ENCODE data around the gene TYW1.
"Not testable (repeated sequence)": the region's sequence is repeated elsewhere in the genome, so short reads cannot be mapped to it uniquely, and the experiment has no call there.

Gene TYW1

DNA sequence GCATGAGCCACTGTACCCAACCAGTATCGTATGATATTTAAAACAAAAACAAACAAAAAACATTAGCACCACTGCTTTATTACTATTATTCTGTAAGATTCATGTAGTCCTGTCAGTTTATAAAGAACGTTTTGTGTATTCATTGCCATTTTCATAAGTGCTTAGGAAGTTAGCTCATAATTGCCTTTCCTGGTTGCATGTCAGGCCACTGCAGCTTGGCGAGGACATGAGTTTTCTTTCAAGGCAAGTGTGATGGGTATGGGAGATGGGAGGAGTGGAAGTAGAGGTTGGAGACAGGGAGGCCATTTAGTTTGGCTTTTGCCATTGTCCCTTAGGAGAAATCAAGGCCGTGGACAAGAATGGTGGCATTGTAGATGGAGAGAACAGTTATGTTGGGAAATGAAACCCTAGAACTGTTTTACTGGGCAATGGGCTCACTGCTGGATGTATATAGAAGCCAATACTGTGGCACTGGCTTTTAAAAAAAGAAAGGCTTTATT lies 48.9 kb downstream of the TYW1 start:
- no peak for DNase-seq (ENCODE audit: extremely low spot score)
- TF ChIP-seq, protein P1, sequence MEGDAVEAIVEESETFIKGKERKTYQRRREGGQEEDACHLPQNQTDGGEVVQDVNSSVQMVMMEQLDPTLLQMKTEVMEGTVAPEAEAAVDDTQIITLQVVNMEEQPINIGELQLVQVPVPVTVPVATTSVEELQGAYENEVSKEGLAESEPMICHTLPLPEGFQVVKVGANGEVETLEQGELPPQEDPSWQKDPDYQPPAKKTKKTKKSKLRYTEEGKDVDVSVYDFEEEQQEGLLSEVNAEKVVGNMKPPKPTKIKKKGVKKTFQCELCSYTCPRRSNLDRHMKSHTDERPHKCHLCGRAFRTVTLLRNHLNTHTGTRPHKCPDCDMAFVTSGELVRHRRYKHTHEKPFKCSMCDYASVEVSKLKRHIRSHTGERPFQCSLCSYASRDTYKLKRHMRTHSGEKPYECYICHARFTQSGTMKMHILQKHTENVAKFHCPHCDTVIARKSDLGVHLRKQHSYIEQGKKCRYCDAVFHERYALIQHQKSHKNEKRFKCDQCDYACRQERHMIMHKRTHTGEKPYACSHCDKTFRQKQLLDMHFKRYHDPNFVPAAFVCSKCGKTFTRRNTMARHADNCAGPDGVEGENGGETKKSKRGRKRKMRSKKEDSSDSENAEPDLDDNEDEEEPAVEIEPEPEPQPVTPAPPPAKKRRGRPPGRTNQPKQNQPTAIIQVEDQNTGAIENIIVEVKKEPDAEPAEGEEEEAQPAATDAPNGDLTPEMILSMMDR (IDR thresholded peaks at IDR 0.05; ENCODE audit: control extremely low read depth, extremely low read depth, low read depth, missing control alignments) = no peak
- ChIA-PET POLR2A (no interaction called here), CTCF (no interaction called here)

DNA sequence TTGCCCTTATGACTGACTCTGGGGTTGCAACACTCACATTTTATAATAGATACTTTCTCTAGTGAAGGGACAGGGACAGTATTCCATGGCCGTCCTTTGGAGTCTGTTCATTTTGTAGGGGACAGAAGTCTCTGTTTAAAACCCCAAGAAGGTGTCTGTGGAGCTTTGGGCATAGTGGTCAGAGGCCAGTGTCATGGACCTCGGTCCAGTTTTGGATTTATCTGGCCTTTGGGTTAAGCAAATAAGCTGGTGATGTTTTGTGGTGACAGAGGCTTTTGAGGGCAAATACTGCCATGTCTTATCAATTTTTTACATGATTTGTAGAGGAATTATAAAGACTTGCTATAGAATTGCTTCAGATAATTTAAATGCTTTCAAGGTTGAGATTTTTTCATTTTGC lies 50.2 kb downstream of the TYW1 start:
- POLR2A ChIA-PET; CTCF ChIA-PET; DNase-seq (ENCODE audit: extremely low spot score): not testable (repeated sequence)

DNA sequence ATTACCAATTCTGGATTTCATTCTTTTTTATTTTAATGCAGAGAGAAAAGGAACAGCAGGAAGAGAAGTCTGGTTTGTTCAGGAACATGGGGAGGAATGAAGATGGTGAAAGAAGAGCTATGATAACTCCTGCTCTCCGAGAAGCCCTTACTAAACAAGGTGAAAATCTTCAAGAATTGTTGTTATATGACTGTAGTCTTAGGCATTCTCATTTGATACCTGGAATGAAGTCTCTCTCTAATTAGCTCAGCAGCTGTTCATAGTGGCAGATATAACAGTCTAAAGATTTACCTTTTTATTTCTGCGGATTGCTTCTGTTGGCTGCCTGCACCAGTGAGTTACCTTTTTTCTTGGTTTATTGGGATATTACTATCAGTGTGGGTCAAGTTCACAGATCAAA lies 53.3 kb downstream of the TYW1 start:
- DNase-seq (ENCODE audit: extremely low spot score); CTCF ChIA-PET; POLR2A ChIA-PET: not testable (repeated sequence)

DNA sequence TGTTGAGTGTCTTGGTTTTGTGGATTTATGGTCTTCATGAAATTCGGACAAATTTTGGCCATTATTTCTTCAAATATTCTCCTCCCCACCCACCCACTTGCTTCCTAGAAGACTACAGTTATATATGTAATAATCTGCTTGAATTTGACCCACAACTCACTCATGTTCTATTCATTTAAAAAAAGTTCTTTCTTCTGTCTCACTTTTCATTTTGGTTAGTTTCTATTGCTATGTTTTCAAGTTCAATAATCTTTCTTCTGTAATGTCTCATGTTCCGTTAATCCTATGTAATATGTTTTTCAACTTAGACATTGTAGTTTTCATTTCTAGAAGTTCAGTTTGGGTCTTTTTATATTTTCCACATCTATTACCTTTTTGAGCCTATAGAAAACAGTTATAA lies 55.5 kb downstream of the TYW1 start:
- CTCF ChIA-PET, POLR2A ChIA-PET: not testable (repeated sequence)

DNA sequence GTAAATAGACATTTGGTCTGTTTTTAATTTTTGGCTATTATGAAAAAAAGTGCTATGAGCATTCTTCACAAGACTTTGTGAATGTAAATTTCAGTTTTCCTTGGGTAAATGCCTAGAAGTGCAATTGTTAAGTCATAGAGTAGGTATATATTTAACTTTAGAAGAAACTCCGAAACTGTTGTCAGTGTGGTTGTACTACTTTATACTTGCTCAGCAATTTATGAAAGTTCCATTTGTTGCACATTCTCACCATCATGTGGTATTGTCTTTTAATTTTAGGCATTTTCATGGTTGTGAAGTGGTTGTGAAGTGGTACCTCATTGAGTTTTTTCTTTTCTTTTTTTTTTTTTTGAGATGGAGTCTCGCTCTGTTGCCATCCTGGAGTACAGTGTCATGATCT lies 60.0 kb downstream of the TYW1 start:
- ChIA-PET CTCF (no interaction called here), POLR2A (no interaction called here)
- DNase-seq (ENCODE audit: extremely low spot score) = no peak
- TF ChIP-seq, protein P1 (IDR thresholded peaks at IDR 0.05; ENCODE audit: control extremely low read depth, extremely low read depth, low read depth, missing control alignments) = no peak

More for the DNA sequence above, 55.5 kb downstream of the TYW1 start:
- DNase-seq (ENCODE audit: extremely low spot score) = not testable (repeated sequence)

DNA sequence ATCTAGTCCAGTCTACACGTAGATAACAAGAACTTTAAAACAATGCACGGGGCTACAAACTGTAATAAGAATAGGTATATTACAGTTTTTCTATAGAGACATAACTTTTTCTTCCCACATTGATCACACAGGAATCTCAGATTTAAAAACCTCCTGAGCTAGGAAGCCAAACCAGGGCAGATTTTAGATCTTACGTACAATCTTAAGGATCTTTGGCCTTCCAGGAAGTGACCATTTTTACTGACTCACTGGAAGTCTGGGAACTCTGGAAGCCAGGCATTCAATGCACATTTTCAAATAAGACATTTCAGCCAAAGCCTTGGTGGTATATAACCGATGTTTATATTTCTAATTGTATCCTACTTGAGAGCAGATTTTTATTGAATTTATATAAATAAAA lies 64.7 kb downstream of the TYW1 start:
- POLR2A ChIA-PET; CTCF ChIA-PET; DNase-seq (ENCODE audit: extremely low spot score): not testable (repeated sequence)

DNA sequence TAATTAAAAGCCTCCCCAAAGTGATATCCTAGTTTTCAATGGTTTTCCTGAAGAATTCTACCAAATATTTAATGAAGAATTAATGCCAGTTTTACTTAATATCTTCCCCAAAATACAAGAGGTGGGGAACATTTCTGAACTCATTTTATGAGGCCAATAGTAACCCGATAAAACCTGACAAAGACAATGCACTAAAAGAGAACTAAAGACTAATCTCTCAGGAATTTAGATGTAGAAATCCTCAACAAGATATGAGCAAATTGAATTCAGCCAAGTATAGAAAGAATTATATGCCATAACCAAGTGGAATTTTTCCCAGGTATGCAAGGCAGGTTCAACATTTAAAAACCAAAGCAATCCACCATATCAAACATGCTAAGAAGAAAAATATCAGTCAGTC lies 66.2 kb downstream of the TYW1 start:
- DNase-seq (ENCODE audit: extremely low spot score); CTCF ChIA-PET; POLR2A ChIA-PET: not testable (repeated sequence)

DNA sequence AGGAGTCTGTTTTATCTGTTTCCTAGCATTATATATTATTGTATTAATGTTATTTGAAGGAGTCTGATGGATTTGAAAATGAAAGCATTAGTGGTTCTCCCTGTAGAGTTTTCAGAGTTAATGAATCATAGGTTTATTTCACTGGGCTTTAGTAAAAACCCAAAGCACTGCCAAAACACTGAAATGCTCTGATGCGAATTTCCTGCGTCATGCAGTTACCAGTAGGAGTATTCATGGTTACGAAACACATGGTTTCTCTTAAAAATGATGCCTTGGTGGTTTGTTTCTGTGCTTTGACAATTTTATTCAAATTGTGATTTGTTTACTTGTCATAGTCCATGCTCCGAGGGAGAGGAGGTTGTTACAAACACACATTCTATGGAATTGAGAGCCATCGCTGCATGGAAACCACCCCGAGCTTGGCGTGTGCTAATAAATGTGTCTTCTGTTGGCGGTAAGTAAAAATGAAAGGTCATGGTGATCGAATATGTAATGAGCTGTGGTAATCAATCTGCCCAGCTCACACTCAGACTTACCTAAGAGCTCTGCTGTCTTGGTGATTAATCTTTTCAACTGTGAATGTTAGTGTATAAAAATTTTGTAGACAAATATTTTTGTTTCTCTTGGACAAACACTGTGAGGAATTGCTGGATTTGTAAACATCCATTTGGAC lies 70.5 kb downstream of the TYW1 start:
- DNase-seq (ENCODE audit: extremely low spot score); POLR2A ChIA-PET; CTCF ChIA-PET: not testable (repeated sequence)

DNA sequence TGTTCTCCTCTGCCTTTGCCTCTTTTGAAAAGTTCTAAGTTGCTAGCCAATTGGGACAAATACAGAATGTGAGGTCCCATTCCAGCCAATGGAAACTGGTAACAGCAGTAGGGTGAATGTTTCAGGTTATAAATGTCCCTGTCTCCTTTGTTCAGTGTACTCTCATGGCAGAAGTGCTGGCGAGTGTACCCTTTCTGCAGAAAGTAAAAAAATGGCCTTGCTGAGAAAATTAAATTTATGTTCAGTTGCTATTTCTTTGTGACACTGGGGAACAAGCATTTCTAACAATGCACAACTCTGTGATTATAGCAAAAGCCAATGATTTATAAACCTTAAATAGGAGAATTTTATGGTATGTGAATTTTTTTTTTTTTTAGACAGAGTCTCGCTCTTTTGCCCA lies 79.5 kb downstream of the TYW1 start:
- CTCF ChIA-PET; DNase-seq (ENCODE audit: extremely low spot score): not testable (repeated sequence)

DNA sequence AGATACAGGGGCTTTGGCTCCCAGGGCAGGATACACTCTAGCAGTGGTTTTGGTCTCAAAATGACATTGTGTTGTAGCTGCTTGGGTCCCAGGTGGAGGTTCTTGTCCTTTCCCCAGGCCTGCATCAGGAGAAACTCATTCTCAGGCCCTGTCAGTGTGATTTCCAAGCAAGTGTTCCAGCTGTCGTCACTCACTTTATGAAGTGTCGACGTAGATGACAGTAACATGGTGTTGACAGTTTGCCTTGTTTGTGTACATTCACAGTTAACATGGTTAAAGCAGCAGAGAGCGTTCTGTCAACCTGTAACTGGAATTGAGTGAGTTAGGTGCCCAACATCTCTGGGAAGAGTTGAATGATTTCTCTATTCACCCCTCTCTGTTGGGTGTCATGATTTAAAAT lies 86.2 kb downstream of the TYW1 start:
- DNase-seq (ENCODE audit: extremely low spot score); CTCF ChIA-PET; POLR2A ChIA-PET: not testable (repeated sequence)

More for the DNA sequence above, 79.5 kb downstream of the TYW1 start:
- POLR2A ChIA-PET = not testable (repeated sequence)

DNA sequence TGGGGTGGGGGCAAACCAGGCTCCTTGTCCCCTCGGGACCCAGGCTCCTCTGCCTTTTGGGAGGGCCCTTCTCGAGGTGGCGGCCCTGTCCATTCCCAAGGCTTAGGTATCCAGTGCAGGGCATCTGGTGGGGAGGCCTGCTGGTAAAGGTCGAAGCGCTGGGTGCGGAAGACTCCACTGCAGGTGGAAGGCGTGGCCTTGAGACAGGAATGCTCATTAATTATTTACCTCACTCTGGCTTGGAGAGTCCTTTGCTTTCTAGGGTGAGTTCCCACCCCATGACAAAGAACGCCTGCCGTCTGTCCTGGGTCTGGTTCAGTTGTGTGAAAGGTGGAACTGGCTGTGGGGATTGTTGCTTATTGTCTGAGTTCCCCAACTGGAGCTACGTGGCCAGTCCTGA lies 92.6 kb downstream of the TYW1 start:
- POLR2A ChIA-PET; DNase-seq (ENCODE audit: extremely low spot score); CTCF ChIA-PET: not testable (repeated sequence)

DNA sequence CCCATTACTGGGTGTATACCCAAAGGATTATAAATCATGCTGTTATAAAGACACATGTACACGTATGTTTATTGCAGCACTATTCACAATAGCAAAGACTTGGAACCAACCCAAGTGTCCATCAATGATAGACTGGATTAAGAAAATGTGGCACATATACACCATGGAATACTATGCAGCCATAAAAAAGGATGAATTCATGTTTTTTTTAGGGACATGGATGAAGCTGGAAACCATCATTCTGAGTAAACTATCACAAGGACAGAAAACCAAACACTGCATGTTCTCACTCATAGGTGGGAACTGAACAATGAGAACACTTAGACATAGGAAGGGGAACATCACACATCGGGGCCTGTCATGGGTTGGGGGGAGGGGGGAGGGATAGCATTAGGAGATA lies 94.4 kb downstream of the TYW1 start:
- CTCF ChIA-PET; POLR2A ChIA-PET; DNase-seq (ENCODE audit: extremely low spot score): not testable (repeated sequence)

DNA sequence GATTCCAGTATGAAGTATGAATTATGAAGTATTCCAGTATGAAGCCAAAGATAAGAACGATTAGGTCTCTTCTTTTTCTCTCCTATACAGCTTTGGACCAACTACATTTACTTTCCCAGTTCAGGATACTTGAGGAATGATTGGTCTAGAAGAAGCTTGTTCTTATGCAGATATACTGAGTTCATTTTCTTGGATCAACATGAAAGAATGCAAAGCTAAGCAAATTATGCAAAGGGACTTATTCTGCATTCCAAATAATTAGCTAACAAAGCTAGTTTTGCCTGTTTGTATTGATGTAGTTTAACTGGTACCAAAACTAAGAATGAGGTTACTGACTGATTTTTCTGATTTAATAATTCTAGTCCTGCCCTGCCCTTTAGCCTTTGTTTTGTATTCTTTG lies 101.4 kb downstream of the TYW1 start:
- POLR2A ChIA-PET; DNase-seq (ENCODE audit: extremely low spot score); CTCF ChIA-PET: not testable (repeated sequence)

DNA sequence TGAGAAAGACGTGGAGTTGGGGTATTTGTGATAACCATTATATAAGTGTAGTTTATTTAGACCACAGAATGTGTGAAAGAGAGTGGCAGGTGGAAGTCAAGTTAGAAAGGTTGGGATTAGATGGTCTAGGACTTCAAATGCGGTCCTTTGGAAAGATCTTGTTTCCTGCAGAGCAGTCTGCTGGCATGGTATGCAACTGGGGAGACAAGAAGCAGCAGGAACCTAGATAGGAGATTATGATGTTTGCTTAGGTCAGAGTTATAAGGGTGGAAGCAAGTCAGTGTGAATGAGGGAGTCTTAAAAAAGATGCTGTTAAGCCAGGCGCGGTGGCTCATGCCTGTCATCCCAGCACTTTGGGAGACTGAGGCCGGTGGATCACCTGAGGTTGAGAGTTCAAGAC lies 102.8 kb downstream of the TYW1 start:
- POLR2A ChIA-PET; CTCF ChIA-PET; DNase-seq (ENCODE audit: extremely low spot score): not testable (repeated sequence)

DNA sequence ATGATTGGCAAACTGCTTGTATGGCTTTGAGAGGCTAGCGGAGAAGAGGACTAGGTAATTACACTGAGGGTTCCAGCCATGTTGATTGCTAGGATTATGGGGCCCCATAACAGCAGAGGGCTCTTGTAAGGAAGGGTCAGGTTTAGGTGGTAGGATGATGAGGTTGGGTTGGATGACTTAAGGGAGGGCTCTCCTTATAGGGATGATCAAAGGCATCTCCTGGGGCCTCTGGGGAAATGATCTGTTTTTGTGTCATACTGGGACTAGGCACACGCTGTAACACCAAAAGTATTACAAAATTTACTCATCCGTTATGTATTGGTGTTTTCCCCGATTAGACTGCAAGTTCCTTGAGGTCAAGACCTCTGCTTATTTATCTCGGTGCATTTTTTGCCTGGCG lies 103.4 kb downstream of the TYW1 start:
- CTCF ChIA-PET; POLR2A ChIA-PET; DNase-seq (ENCODE audit: extremely low spot score): not testable (repeated sequence)
